ENCODE data around the gene GJC1. TPM values are rescaled to one million over a fixed set of nuclear protein-coding genes. Genes with fewer than 3 reads are reported as not detected.

The GJC1 gene
- total RNA-seq, 2 donors from 2014 or later: 1.6 to 2.6 TPM

DNA sequence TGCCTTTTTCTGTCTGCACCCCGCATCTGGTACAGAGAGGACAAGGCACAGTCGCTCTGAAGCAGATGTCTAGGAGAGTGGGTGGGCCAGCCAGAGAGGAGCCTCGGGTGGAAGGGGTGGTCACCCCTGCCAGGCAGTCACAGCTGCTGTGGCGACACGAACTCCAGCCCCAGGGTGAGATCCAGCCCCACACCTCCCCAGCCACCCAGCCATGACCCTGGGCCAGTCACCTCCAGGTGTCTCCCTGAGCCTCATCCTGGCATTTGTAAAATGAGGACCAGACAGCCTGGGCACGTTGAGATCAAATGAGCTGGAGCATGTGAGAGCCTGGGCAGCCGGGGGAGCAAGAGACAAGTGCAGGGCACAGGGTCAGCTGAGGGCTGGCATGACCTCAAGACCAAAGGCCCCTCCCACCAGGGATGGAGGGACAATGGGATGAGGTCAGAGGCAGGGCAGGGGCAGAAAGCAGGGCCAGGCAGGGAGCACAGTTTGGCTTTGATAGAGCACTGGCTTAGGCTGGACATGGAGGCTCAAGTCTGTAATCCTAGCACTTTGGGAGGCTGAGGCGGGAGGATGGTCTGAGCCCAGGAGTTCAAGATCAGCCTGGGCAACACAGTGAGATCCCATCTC is 63.6 kb downstream of the GJC1 start:
- Histone ChIP-seq H3K9me3 (no peaks in the 10 kb centered on the region), H3K4me1 (no peaks in the 10 kb centered on the region), H3K27ac (no peak overlapping the region), H3K27me3 (no peaks in the 10 kb centered on the region), H3K4me3 (no peak overlapping the region), H3K36me3 (replicated peaks in 1 of 2; ENCODE audit: insufficient read depth in 1 of 2, low read depth in 2 of 2) (no peaks in the 10 kb centered on the region)
- intact Hi-C loops (cut with DNase I): no loop called here
- 47 to 60% methylated on average over 5 to 8 of the region's 8 CpGs for WGBS, 2 donors
- ATAC-seq (no peak), DNase-seq (no peak)
- TF ChIP-seq, protein P1, sequence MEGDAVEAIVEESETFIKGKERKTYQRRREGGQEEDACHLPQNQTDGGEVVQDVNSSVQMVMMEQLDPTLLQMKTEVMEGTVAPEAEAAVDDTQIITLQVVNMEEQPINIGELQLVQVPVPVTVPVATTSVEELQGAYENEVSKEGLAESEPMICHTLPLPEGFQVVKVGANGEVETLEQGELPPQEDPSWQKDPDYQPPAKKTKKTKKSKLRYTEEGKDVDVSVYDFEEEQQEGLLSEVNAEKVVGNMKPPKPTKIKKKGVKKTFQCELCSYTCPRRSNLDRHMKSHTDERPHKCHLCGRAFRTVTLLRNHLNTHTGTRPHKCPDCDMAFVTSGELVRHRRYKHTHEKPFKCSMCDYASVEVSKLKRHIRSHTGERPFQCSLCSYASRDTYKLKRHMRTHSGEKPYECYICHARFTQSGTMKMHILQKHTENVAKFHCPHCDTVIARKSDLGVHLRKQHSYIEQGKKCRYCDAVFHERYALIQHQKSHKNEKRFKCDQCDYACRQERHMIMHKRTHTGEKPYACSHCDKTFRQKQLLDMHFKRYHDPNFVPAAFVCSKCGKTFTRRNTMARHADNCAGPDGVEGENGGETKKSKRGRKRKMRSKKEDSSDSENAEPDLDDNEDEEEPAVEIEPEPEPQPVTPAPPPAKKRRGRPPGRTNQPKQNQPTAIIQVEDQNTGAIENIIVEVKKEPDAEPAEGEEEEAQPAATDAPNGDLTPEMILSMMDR (IDR thresholded peaks at IDR 0.05): no peak
- no peak for TF ChIP-seq POLR2A (IDR thresholded peaks at IDR 0.05)

DNA sequence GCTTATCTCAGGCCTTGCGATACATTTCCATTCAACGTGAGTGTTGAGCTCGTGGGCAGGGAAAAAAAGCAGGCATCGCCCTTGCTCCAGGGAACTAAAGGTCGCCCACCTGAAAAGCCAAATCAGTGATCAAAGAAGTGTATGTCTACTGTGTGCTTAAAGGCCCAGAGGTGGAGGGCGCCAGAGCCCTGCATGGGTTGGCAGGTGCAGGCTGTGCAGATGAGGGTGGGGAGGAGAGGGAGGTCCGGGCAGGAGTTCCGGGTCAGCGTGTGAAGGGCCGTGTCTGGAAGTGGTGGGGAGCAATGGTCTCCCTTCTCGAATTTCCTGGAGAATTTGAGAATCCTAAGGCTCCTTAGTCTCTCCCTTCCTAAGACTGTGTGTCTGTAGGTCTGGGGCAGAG is 64.1 kb downstream of the GJC1 start:
- Histone ChIP-seq H3K27ac (no peak overlapping the region), H3K36me3 (replicated peaks in 1 of 2; ENCODE audit: insufficient read depth in 1 of 2, low read depth in 2 of 2) (no peaks in the 10 kb centered on the region), H3K27me3 (no peaks in the 10 kb centered on the region), H3K9me3 (no peaks in the 10 kb centered on the region), H3K4me3 (no peak overlapping the region), H3K4me1 (no peaks in the 10 kb centered on the region)
- WGBS, 2 donors: 46 to 60% methylated on average over 11 of the region's 11 CpGs
- DNase-seq (no peak), ATAC-seq (no peak)
- intact Hi-C loops (cut with DNase I): no loop called here
- TF ChIP-seq, protein P1 (IDR thresholded peaks at IDR 0.05): no peak
- TF ChIP-seq POLR2A (IDR thresholded peaks at IDR 0.05): no peak

DNA sequence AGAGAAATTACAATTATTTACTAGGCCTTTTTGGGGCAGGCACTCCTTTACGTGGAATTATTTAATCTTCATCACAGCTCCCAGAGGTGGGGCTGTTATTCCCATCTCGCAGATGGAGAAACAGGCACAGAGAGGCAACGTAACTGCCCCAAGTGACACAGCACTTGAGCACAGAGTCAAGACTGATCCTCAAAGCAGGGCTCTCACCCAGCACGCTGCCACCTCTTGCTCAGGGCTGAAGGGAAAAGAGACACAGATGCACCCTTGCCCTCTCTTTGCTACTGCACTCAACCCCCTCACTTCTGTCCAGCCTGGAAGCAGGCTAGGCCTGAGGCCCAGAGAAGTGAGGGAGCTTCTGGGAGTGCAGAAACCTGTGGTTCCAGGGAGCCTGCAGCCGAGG is 66.9 kb downstream of the GJC1 start:
- no peak for ATAC-seq
- 70 to 77% methylated on average over 3 to 5 of the region's 5 CpGs for WGBS, 2 donors
- intact Hi-C loops (cut with DNase I): no loop called here
- Histone ChIP-seq H3K9me3 (no peaks in the 10 kb centered on the region), H3K36me3 (replicated peaks in 1 of 2; ENCODE audit: insufficient read depth in 1 of 2, low read depth in 2 of 2) (no peaks in the 10 kb centered on the region), H3K27me3 (peaks cover 0 to 19% of the 10 kb centered on the region in 2 donors), H3K27ac (no peak overlapping the region), H3K4me1 (peaks cover 12% of the 10 kb centered on the region), H3K4me3 (no peak overlapping the region)
- DNase-seq: no peak
- TF ChIP-seq, protein P1 (IDR thresholded peaks at IDR 0.05): no peak
- no peak for TF ChIP-seq POLR2A (IDR thresholded peaks at IDR 0.05)

DNA sequence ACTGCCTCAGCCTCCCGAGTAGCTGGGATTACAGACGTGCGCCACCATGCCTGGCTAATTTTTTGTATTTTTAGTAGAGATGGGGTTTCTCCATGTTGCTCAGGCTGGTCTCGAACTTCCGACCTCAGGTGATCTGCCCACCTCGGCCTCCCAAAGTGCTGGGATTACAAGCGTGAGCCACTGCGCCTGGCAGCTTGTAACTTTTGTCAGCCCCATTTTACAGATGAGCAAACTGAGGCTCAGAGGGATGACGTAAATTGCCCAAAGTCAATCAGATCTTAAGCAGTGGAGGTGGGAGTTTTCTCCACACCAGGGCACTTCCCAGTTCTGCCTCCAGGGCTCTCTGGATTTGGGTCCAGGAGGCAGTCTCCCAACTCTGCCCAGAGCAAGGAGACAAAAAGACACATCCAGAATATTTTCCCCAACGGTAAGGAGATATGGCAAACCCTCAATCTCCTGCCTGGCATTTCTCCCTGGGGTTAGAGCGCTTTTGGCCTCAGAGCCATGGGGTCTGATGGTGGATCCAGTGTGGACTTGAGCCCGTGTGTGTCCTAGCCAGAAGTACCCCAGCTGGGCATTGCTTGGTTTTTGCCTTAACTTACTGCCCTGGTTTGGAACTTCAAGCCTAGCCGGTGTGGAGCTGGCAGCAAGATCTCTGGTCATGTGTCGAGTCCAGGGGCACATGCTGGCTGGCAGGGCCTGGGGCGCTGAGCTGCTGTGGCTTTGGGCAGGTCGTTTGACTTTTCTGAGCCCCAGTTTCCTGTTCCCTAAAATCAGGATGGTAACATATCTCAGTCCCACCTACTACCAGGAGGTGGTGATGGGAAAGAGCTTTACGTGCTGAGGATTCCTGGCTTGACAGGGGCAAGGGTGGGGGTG is 67.9 kb downstream of the GJC1 start:
- H3K27me3 ChIP-seq: peaks cover 0 to 19% of the 10 kb centered on the region in 2 donors
- TF ChIP-seq POLR2A (IDR thresholded peaks at IDR 0.05): no peak
- TF ChIP-seq, protein P1 (IDR thresholded peaks at IDR 0.05): no peak
- ATAC-seq: no peak
- H3K27ac ChIP-seq: no peak overlapping the region
- WGBS, 2 donors: 55 to 58% methylated on average over 15 to 17 of the region's 17 CpGs
- intact Hi-C loops (cut with DNase I): no loop called here
- H3K36me3 ChIP-seq (replicated peaks in 1 of 2; ENCODE audit: insufficient read depth in 1 of 2, low read depth in 2 of 2): no peaks in the 10 kb centered on the region
- no peak for DNase-seq
- H3K4me1 ChIP-seq: peaks cover 12% of the 10 kb centered on the region
- no peaks in the 10 kb centered on the region for H3K9me3 ChIP-seq
- no peak overlapping the region for H3K4me3 ChIP-seq
